Activated naive CD4-positive, alpha-beta T cell treated with anti-CD3 and anti-CD28 coated beads for 36 hours (primary cell): Measurements from ENCODE around the gene GASK1B. TPM values are rescaled to one million over a fixed set of nuclear protein-coding genes. Genes with fewer than 3 reads are reported as not detected.

Experiments used
- CTCF ChIA-PET: fragments of 350-600 bp; sonication (Branson Sonifier 250); formaldehyde crosslinking; loops from one replicate; lab custom pipeline; 2021; ENCODE audit warnings: antibody characterized with exemption; lab: Charles Lee
- DNase-seq: peaks from one replicate; pipeline ENCODE4 v3.0.0-alpha.2; 2020
- H3K27ac Mint-ChIP-seq: one replicate; pipeline ENCODE4 v1.8.0; 2021; ENCODE audit warnings: mild to moderate bottlenecking, mixed read lengths
- H3K27me3 Mint-ChIP-seq: one replicate; pipeline ENCODE4 v1.8.0; 2021; ENCODE audit warnings: low read depth, mixed read lengths
- H3K36me3 Mint-ChIP-seq: one replicate; pipeline ENCODE4 v1.8.0; 2021; ENCODE audit warnings: low read depth, mixed read lengths
- H3K4me1 Mint-ChIP-seq: one replicate; pipeline ENCODE4 v1.8.0; 2021; ENCODE audit warnings: low read depth, mixed read lengths
- H3K4me3 Mint-ChIP-seq: one replicate; pipeline ENCODE4 v1.8.0; 2021; ENCODE audit warnings: mild to moderate bottlenecking, moderate library complexity, mixed read lengths
- H3K9me3 Mint-ChIP-seq: one replicate; pipeline ENCODE4 v1.8.0; 2021; ENCODE audit warnings: mixed read lengths
- intact Hi-C: fragments of 100-400 bp; cut with micrococcal nuclease; formaldehyde crosslinking; loops from one replicate; pipeline ENCODE4 v1.15.1; 2023
- total RNA-seq, 2 experiments: library from RNA; stranded (reverse); gene quantifications; one replicate each; pipeline ENCODE4 v1.2.3, GENCODE V29; 2021

GASK1B gene
- total RNA-seq, 2 experiments from 2014 or later, result not detected

DNA sequence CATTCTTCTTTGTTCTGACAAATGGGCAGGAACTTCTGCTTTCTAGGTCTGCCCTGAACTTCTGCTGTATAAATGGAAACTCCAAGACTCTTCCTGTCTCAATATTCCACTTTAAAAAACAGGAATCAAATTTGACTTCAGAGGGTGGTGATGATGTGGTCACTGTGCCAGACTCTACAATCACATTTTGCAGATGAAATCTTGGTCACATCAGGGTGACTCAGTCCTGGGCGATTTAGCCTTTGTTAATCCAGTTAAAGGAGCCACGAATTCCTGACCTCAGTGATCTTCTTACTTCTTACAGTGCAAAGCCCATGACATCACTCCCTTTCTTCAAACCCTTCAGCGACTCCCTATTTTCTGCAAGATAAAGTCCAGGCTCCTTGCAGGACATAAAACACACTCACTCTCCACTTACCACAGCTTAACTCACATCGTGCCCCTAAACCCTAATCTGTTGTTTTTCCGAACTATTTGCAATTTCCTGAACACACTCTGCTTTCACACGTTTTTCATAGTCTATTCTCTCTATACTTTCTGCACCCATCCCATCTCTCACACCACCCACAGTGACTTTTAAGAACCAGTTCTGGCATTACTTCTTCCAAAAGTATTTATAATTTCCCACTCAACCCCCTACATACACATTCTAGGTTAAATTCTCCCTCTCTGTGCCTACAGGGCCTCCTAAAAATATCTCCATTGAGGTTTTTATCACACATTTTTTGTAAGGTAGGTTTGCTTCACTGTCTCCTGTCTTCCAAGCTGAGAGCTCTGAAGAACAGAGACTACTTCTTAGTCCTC lies 11.1 kb downstream of the GASK1B start:
- no peak overlapping the region for H3K4me3 Mint-ChIP-seq

DNA sequence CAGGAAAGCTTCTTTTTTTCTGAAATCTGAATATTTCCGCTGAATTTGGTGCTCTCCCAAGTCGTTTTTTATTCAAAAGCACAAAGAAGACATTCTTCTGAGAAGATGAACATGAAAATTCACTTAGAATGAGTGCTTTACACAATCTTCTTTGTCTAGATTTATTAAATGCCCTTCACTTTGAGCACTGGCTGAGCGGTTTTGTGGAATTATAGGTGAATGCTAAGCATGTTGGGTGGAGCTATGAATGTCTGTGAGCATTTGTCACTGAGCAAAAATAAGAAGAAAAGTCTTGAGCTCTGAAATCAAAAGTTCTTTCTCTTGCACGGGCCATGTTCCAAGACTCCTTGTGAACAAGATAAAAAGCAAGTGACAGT lies 13.1 kb downstream of the GASK1B start:
- H3K36me3 Mint-ChIP-seq, result no peaks in the 10 kb centered on the region
- H3K27ac Mint-ChIP-seq, result no peak overlapping the region
- H3K4me3 Mint-ChIP-seq, result no peak overlapping the region
- DNase-seq, result no peak
- peaks cover 3% of the 10 kb centered on the region for H3K27me3 Mint-ChIP-seq
- intact Hi-C loops, result no loop called here
- H3K9me3 Mint-ChIP-seq, result no peaks in the 10 kb centered on the region
- H3K4me1 Mint-ChIP-seq, result no peaks in the 10 kb centered on the region
- CTCF ChIA-PET, result interaction anchor here (1.6 kb wide), 1 partner anchor 10 kb away, joined by 3 read pairs; no protein-coding TSS in a partner anchor

More for the DNA sequence above, 11.1 kb downstream of the GASK1B start:
- intact Hi-C loops, result no loop called here
- Mint-ChIP-seq H3K9me3 (no peaks in the 10 kb centered on the region), H3K36me3 (no peaks in the 10 kb centered on the region), H3K27me3 (peaks cover 3% of the 10 kb centered on the region), H3K4me1 (no peaks in the 10 kb centered on the region), H3K27ac (no peak overlapping the region)
- CTCF ChIA-PET, result no interaction called here
- DNase-seq, result no peak

DNA sequence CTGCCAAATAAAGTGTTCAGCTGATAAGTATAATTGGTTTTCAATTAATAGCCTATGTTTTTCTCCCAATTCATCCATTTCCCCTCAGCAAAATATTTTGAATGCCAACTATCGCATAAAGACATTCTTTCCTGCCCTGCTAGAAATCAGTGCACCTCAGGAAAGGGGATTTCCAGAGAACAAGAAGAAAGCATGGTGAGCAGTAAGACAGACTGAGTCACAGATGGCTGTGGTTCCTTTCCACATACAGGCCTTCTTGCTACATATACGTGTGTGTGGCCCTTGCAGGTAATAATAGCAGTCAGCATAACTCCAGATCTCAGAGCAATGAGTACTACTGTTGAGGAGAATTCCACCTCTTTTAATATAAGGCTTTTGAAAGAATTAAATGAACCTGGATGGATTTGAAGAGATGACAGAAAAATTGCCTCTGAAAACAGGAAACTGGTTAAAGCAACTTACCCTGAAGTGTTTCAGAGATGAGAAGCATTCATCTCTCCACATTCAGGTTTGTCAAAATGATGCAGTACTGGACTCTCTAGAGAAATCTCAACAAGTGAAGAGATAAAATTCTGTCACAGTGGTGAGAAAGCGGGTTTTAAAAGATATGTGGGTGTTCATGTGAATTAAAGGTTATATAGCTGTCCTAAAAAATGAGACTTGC lies 13.6 kb downstream of the GASK1B start:
- H3K27ac Mint-ChIP-seq, result no peak overlapping the region

DNA sequence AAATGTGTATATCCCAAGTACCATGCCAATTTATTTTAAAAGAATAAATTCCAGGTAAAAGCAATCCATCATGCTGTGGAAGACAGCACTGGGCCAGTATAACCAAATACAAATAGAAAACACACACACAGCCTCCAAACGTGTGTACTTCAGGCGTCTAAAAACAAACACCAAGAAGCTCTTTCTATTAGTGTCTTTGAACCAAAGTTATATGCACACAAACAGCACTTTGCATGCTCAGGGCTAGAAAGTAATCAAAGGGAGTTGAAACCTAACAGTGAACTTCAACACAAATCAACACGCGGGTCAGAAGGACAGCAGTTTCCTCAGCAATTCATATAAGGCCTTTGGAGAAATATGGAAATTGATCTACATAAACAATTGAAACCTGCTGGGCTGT lies 15.4 kb downstream of the GASK1B start:
- CTCF ChIA-PET, result no interaction called here
- no peaks in the 10 kb centered on the region for H3K36me3 Mint-ChIP-seq
- intact Hi-C loops, result no loop called here
- H3K27me3 Mint-ChIP-seq, result peaks cover 3% of the 10 kb centered on the region
- H3K4me1 Mint-ChIP-seq, result no peaks in the 10 kb centered on the region
- H3K9me3 Mint-ChIP-seq, result no peaks in the 10 kb centered on the region
- no peak overlapping the region for H3K27ac Mint-ChIP-seq
- DNase-seq, result no peak
- H3K4me3 Mint-ChIP-seq, result no peak overlapping the region

More for the DNA sequence above, 13.6 kb downstream of the GASK1B start:
- H3K9me3 Mint-ChIP-seq, result no peaks in the 10 kb centered on the region
- H3K36me3 Mint-ChIP-seq, result no peaks in the 10 kb centered on the region
- peaks cover 3% of the 10 kb centered on the region for H3K27me3 Mint-ChIP-seq
- CTCF ChIA-PET, result no interaction called here
- DNase-seq, result no peak
- no peaks in the 10 kb centered on the region for H3K4me1 Mint-ChIP-seq
- H3K4me3 Mint-ChIP-seq, result no peak overlapping the region
- intact Hi-C loops, result no loop called here

DNA sequence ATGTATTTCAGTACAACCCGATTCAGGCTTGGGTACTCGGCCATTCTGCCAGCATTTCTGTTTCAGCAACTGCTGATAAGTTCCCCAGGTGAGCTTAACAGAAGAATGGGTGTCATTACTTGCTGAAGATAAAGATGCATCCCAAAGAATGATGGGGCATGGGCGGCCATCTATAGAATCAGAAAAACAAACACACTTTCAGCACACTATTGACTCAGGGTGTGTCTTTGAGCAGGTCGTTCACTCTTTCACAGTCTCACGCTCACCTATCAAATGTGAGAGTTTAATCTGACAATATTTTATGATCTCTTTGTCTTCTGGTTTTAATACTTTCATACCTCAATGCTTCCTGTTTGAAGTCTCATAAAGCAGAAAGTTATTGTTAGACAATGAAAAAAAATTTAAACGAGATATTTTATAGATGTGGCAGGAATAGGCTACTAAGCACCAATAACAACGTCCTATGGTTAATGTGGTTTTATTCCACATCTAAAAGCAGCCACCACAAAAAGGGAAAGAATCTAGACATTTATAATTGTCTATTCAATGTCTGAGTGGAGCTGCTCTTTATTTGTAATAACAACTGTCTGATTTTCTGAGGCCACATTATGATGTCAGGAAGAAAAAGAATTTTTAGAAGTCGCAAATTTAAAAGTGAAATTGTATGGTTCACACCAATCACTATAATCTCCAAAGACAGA lies 17.0 kb downstream of the GASK1B start:
- CTCF ChIA-PET, result no interaction called here
- H3K27ac Mint-ChIP-seq, result no peak overlapping the region
- no peak overlapping the region for H3K4me3 Mint-ChIP-seq
- peaks cover 3% of the 10 kb centered on the region for H3K27me3 Mint-ChIP-seq
- no peak for DNase-seq
- no peaks in the 10 kb centered on the region for H3K36me3 Mint-ChIP-seq
- H3K9me3 Mint-ChIP-seq, result no peaks in the 10 kb centered on the region
- intact Hi-C loops, result no loop called here
- H3K4me1 Mint-ChIP-seq, result no peaks in the 10 kb centered on the region

DNA sequence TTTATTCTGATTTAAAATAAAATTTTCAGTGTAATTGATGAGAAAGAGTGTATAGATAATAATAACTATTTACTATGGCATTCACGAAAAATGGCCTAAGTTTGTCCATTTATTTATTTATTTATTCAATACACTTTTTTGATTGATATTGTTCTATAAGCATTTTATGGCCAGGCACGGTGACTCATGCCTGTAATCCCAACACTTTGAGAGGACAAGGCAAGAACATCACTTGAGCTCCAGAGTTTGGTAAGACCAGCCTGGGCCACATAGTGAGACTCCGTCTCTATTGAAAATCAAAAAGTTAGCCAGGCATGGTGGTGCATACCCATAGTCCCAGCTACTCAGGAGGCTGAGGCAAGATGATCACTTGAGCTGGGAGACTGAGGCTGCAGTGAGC lies 25.7 kb downstream of the GASK1B start:
- Mint-ChIP-seq H3K4me1 (no peaks in the 10 kb centered on the region), H3K4me3 (no peak overlapping the region), H3K9me3 (no peaks in the 10 kb centered on the region), H3K27me3 (no peaks in the 10 kb centered on the region), H3K36me3 (no peaks in the 10 kb centered on the region), H3K27ac (no peak overlapping the region)
- CTCF ChIA-PET, result no interaction called here
- intact Hi-C loops, result no loop called here
- no peak for DNase-seq

DNA sequence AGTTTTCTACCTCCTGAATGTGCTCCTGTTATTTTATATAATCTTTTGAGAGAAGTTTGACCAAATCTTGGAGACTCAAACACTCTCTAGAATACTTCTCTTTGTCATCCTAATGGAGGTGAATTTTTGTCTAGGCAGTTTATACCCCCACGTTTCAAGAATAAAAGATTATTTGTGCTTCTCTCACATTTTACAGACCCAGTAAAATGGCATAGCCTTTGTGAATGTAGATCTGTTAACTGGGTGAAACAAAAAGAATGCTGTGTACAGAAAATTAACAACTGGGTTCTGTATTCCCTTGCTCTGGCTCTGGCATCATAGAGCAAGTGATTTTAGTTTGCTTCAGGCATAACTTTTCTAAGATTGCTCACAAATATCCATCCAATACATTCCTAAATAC lies 26.1 kb downstream of the GASK1B start:
- Mint-ChIP-seq H3K36me3 (no peaks in the 10 kb centered on the region), H3K9me3 (no peaks in the 10 kb centered on the region), H3K4me3 (no peak overlapping the region), H3K27me3 (no peaks in the 10 kb centered on the region), H3K4me1 (no peaks in the 10 kb centered on the region), H3K27ac (no peak overlapping the region)
- no peak for DNase-seq
- intact Hi-C loops, result no loop called here
- CTCF ChIA-PET, result no interaction called here

DNA sequence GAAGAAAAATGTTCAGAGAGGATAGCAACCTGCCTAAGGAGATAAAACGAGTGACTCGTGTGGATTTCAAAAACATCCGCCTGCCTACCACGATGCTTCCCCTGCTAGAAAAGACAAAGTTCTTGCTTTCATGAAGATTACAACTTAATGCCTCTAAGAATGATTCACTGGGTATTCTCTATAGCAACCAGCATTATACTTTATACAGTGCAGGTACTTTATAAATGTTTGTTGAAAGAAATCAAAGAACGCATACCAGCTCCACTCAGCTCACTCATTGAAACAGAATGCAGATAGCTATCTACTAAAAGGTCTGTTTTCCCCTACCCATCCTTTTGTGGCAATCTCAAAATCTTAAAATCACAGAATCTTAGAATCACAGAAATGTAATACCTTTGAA lies 33.7 kb downstream of the GASK1B start:
- Mint-ChIP-seq H3K9me3 (no peaks in the 10 kb centered on the region), H3K4me1 (no peaks in the 10 kb centered on the region), H3K27me3 (no peaks in the 10 kb centered on the region), H3K36me3 (no peaks in the 10 kb centered on the region), H3K27ac (no peak overlapping the region), H3K4me3 (no peak overlapping the region)
- intact Hi-C loops, result no loop called here
- CTCF ChIA-PET, result no interaction called here
- DNase-seq, result no peak

DNA sequence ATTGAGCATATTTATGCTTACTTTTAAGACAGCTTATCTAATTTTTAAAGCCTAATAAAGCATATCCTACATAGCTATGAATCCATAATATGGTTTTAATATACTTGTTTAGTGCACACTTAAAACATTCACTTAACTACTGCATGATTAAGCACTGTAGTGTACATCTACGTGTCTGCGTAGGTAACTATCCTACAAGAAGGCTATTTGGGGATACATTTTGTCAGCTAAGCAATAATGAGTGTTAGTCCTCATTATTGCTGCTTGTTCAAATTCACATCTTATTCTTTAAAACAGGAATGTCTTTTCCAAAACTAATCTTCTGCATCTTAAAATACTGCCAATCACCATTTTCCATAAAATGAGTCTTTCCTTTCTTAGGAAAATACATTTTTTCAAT lies 38.6 kb downstream of the GASK1B start:
- H3K9me3 Mint-ChIP-seq, result no peaks in the 10 kb centered on the region
- DNase-seq, result no peak
- CTCF ChIA-PET, result no interaction called here
- H3K4me3 Mint-ChIP-seq, result no peak overlapping the region
- H3K27me3 Mint-ChIP-seq, result no peaks in the 10 kb centered on the region
- H3K36me3 Mint-ChIP-seq, result no peaks in the 10 kb centered on the region
- H3K27ac Mint-ChIP-seq, result no peak overlapping the region
- no peaks in the 10 kb centered on the region for H3K4me1 Mint-ChIP-seq
- intact Hi-C loops, result no loop called here

DNA sequence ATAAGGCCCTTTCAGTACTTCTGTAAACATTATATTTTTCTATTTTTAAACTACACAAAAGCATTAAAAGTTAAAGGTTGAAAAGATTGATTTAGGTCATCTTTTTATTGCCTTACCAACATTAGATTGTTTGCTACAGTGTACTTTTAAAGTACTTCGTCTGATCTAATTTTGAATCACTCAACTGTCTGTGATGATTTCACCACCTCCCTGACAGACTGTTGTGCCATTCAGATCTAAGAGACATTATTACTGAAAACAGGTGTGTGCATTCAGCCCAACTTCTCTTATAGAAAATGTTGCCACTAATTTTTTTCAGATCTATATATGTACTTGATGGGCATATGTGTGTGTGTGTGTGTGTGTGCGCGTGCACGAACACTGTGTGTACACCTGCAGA lies 39.3 kb downstream of the GASK1B start:
- DNase-seq, result no peak
- intact Hi-C loops, result no loop called here
- H3K9me3 Mint-ChIP-seq, result no peaks in the 10 kb centered on the region
- H3K4me1 Mint-ChIP-seq, result no peaks in the 10 kb centered on the region
- no peak overlapping the region for H3K27ac Mint-ChIP-seq
- CTCF ChIA-PET, result no interaction called here
- no peaks in the 10 kb centered on the region for H3K36me3 Mint-ChIP-seq
- H3K4me3 Mint-ChIP-seq, result no peak overlapping the region
- no peaks in the 10 kb centered on the region for H3K27me3 Mint-ChIP-seq

DNA sequence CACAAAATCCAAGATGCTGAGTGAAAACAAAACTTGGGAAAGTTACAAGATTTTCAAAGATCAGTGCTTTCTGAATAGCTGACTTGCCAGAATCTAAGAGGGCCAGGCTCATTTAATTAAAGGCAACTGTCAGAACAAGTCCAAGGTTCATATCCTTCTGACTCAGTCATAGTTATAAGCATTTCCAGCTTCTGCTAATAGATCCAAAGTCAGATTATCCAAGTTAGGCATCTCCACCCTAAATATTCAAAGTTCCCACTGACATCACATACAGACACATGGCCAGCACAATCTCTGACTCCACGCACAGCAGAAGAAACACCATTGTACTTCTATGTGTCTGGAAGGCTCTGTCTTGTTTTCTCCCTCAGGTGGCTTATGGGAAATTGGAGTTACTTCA lies 41.8 kb downstream of the GASK1B start:
- intact Hi-C loops, result no loop called here
- DNase-seq, result no peak
- H3K36me3 Mint-ChIP-seq, result no peaks in the 10 kb centered on the region
- no peaks in the 10 kb centered on the region for H3K27me3 Mint-ChIP-seq
- H3K4me1 Mint-ChIP-seq, result no peaks in the 10 kb centered on the region
- CTCF ChIA-PET, result no interaction called here
- no peak overlapping the region for H3K27ac Mint-ChIP-seq
- no peak overlapping the region for H3K4me3 Mint-ChIP-seq
- no peaks in the 10 kb centered on the region for H3K9me3 Mint-ChIP-seq

DNA sequence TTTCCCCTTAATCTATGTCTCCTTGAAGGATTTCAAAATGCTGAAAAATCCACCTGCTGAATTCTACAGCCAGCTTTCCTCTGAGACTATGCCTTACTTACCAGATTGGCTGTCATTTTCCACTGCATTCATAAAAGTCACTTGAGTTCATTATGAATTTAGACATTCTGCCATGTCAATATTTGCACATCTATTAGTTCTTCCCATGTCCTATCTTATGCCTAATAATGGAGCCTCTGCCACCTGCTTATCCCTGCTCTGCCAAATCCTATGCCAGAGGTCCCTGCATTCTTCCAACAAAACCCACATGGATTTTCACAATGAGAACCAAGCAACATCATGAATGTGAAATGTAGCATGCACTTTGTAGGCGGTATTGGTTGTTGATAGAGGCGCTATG lies 42.6 kb downstream of the GASK1B start:
- no peaks in the 10 kb centered on the region for H3K27me3 Mint-ChIP-seq
- no peak overlapping the region for H3K27ac Mint-ChIP-seq
- no peak for DNase-seq
- H3K4me1 Mint-ChIP-seq, result no peaks in the 10 kb centered on the region
- H3K4me3 Mint-ChIP-seq, result no peak overlapping the region
- no peaks in the 10 kb centered on the region for H3K36me3 Mint-ChIP-seq
- CTCF ChIA-PET, result no interaction called here
- intact Hi-C loops, result no loop called here
- H3K9me3 Mint-ChIP-seq, result no peaks in the 10 kb centered on the region

DNA sequence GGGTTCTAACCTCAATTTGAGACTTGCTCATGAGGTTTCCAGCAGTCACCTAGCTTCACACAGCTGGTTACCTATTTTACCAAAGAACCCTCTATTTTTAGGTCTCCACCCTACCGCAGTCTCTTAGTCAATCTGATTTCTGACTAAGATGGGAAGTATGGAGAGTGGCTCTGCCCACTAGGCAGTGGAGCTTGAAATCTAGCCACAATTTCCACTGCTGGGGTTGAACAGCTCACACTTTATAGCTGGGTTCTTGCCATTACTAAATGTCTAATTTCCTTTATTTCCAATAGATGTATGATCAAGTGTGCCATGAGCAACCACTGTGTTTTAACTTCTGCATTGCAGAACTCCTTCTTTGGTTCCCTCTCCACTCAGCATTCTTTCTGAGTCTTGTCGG lies 43.1 kb downstream of the GASK1B start:
- CTCF ChIA-PET, result no interaction called here
- DNase-seq, result no peak
- H3K4me3 Mint-ChIP-seq, result no peak overlapping the region
- H3K9me3 Mint-ChIP-seq, result no peaks in the 10 kb centered on the region
- intact Hi-C loops, result no loop called here
- H3K36me3 Mint-ChIP-seq, result no peaks in the 10 kb centered on the region
- H3K4me1 Mint-ChIP-seq, result no peaks in the 10 kb centered on the region
- no peak overlapping the region for H3K27ac Mint-ChIP-seq
- no peaks in the 10 kb centered on the region for H3K27me3 Mint-ChIP-seq
